Esophagus muscularis mucosa (tissue), 4 donors: ENCODE data around the gene MS4A18.

Source experiments
- CTCF ChIP-seq, 3 experiments: fragments of 200-600 bp in 2 of 3; fragments of 450-650 bp in 1 of 3; sonication (generic) in 2 of 3; IDR thresholded peaks; one replicate each; pipeline ENCODE4 v1.5.1; 2017 to 2019; ENCODE audit warnings: antibody characterized with exemption in 3 of 3, mild to moderate bottlenecking in 2 of 3, moderate library complexity in 1 of 3
- EP300 ChIP-seq: sonication (generic); formaldehyde crosslinking; IDR thresholded peaks from one replicate; pipeline ENCODE4 v1.6.1; 2017; ENCODE audit warnings: antibody characterized with exemption
- POLR2A ChIP-seq: fragments of 450-650 bp; IDR thresholded peaks from one replicate; pipeline ENCODE4 v1.6.1; 2017; ENCODE audit warnings: antibody characterized with exemption, moderate library complexity, mild to moderate bottlenecking, low read depth
- POLR2AphosphoS5 ChIP-seq, 2 donors: sonication (generic); formaldehyde crosslinking; IDR thresholded peaks; one replicate each; pipeline ENCODE4 v1.6.1; 2017; ENCODE audit warnings: antibody characterized with exemption in 2 of 2

- no peak for TF ChIP-seq POLR2AphosphoS5 (IDR thresholded peaks at IDR 0.05)
- no peak for TF ChIP-seq CTCF (IDR thresholded peaks at IDR 0.05)
- TF ChIP-seq EP300 = no peak
- TF ChIP-seq POLR2A = no peak
Observed at GRCh38 chr11:60762851-60763691, 38.6 kb downstream of the MS4A18 start.
